HEK293T (cell line): ENCODE measurements around the gene AQP12A.
"Not testable (repeated sequence)": the region's sequence is repeated elsewhere in the genome, so short reads cannot be mapped to it uniquely, and the experiment has no call there.

Source experiments
- CTCF ChIA-PET: fragments of 350-600 bp; formaldehyde crosslinking; extraction: SDS; loops from one replicate; lab custom pipeline; 2021; ENCODE audit warnings: antibody characterized with exemption, inconsistent platforms; lab: Yijun Ruan, JAX
- POLR2A ChIA-PET: fragments of 350-600 bp; formaldehyde crosslinking; extraction: SDS; loops from one replicate; lab custom pipeline; 2020; ENCODE audit warnings: antibody characterized with exemption, inconsistent platforms; lab: Yijun Ruan, JAX
- DNase-seq: peaks from one replicate; pipeline ENCODE4 v3.0.0; 2012; ENCODE audit warnings: mixed read lengths; ENCODE audit errors: extremely low spot score
- ARNT ChIP-seq: fragments of 450-650 bp; IDR thresholded peaks from 2 replicates; pipeline ENCODE4 v1.6.1; 2017; ENCODE audit warnings: mild to moderate bottlenecking
- BHLHE40 ChIP-seq: fragments of 450-650 bp; IDR thresholded peaks from 2 replicates; pipeline ENCODE4 v1.6.1; 2016; ENCODE audit warnings: mild to moderate bottlenecking, moderate library complexity, borderline replicate concordance
- CTBP1 ChIP-seq: fragments of 450-650 bp; IDR thresholded peaks from 2 replicates; pipeline ENCODE4 v1.6.1; 2016; ENCODE audit warnings: borderline replicate concordance
- ELF4 ChIP-seq: fragments of 450-650 bp; IDR thresholded peaks from 2 replicates; pipeline ENCODE4 v1.6.1; 2017; ENCODE audit warnings: antibody characterized with exemption
- FOXA1 ChIP-seq: fragments of 450-650 bp; IDR thresholded peaks from 2 replicates; pipeline ENCODE4 v1.6.1; 2016; ENCODE audit warnings: mild to moderate bottlenecking
- FOXK2 ChIP-seq: fragments of 450-650 bp; IDR thresholded peaks from 2 replicates; pipeline ENCODE4 v1.6.1; 2016; ENCODE audit warnings: mild to moderate bottlenecking
- FOXM1 ChIP-seq: fragments of 450-650 bp; IDR thresholded peaks from 2 replicates; pipeline ENCODE4 v1.6.1; 2017; ENCODE audit warnings: mild to moderate bottlenecking, borderline replicate concordance
- HDGF ChIP-seq: fragments of 450-650 bp; IDR thresholded peaks from 2 replicates; pipeline ENCODE4 v1.6.1; 2017; ENCODE audit warnings: antibody characterized with exemption, borderline replicate concordance
- L3MBTL2 ChIP-seq: fragments of 450-650 bp; conservative IDR thresholded peaks from 2 replicates; pipeline ENCODE4 v1.6.1; 2016; ENCODE audit warnings: mild to moderate bottlenecking
- LEF1 ChIP-seq: fragments of 450-650 bp; IDR thresholded peaks from 2 replicates; pipeline ENCODE4 v1.6.1; 2017; ENCODE audit warnings: mild to moderate bottlenecking, borderline replicate concordance
- NFRKB ChIP-seq: fragments of 450-650 bp; IDR thresholded peaks from 2 replicates; pipeline ENCODE4 v1.6.1; 2016; ENCODE audit warnings: mild to moderate bottlenecking, moderate library complexity
- PKNOX1 ChIP-seq: fragments of 450-650 bp; IDR thresholded peaks from 2 replicates; pipeline ENCODE4 v1.6.1; 2016
- SP1 ChIP-seq: fragments of 450-650 bp; IDR thresholded peaks from 2 replicates; pipeline ENCODE4 v1.6.1; 2017
- SUZ12 ChIP-seq: fragments of 450-650 bp; IDR thresholded peaks from 2 replicates; pipeline ENCODE4 v1.6.1; 2016; ENCODE audit warnings: mild to moderate bottlenecking
- TARDBP ChIP-seq: fragments of 450-650 bp; IDR thresholded peaks from 2 replicates; pipeline ENCODE4 v1.6.1; 2016
- ZNF384 ChIP-seq: fragments of 450-650 bp; IDR thresholded peaks from 2 replicates; pipeline ENCODE4 v1.6.1; 2016

Gene AQP12A, protein sequence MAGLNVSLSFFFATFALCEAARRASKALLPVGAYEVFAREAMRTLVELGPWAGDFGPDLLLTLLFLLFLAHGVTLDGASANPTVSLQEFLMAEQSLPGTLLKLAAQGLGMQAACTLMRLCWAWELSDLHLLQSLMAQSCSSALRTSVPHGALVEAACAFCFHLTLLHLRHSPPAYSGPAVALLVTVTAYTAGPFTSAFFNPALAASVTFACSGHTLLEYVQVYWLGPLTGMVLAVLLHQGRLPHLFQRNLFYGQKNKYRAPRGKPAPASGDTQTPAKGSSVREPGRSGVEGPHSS

DNA sequence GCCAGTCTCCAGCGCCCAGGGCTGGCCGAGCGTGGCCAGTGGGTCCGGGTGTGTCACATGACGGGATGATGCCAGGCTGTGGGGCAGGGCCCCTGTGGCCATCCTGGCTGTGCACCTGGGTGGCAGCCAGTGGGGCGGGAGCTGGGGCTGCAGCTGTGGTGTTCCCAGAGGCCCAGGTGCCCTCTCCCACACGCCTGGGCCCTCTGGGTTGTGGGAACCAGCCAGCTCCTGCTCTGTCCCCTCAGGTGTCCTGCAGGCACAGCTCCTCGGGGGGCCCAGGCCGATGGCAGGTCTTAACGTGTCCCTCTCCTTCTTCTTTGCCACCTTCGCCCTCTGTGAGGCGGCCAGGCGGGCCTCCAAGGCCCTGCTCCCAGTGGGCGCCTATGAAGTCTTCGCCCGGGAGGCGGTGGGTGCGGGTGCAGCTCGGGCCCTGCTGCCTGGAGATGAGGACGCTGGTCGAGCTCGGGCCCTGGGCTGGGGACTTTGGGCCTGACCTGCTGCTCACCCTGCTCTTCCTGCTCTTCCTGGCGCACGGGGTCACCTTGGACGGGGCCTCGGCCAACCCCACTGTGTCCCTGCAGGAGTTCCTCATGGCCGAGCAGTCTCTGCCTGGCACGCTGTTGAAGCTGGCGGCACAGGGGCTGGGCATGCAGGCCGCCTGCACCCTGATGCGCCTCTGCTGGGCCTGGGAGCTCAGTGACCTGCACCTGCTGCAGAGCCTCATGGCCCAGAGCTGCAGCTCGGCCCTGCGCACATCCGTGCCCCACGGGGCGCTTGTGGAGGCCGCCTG lies at the start of gene AQP12A:
TSS of gene AQP12A (plus strand) at position 236 of the 790 bp plus-strand sequence. CDS start at position 284, 48 bp downstream.
- DNase-seq, POLR2A ChIA-PET, CTCF ChIA-PET: not testable (repeated sequence)

- TF ChIP-seq ELF4 (no peak), ZNF384 (no peak), SP1 (no peak), ARNT (no peak)
- ChIA-PET CTCF (no interaction called here), POLR2A (no interaction called here)
- DNase-seq = no peak
Observed at GRCh38 chr2:240642061-240642805, 49.4 kb upstream of the AQP12A start.

GRCh38 chr2:240642806-240643092 lies 48.9 kb upstream of the AQP12A start:
- POLR2A ChIA-PET = no interaction called here
- no peak for DNase-seq
- CTCF ChIA-PET = no interaction called here
- TF ChIP-seq HDGF = no peak
- no peak for TF ChIP-seq FOXK2
- TF ChIP-seq ARNT = no peak

- TF ChIP-seq FOXM1 = no peak
- TF ChIP-seq ARNT = no peak
- TF ChIP-seq FOXK2 = no peak
- no peak for TF ChIP-seq LEF1
- no peak for TF ChIP-seq SP1
- no peak for TF ChIP-seq ELF4
- ChIA-PET POLR2A (no interaction called here), CTCF (no interaction called here)
- no peak for DNase-seq
Observed at GRCh38 chr2:240643093-240643810, 48.4 kb upstream of the AQP12A start.

GRCh38 chr2:240643811-240644150 lies 47.9 kb upstream of the AQP12A start:
- CTCF ChIA-PET = no interaction called here

DNA sequence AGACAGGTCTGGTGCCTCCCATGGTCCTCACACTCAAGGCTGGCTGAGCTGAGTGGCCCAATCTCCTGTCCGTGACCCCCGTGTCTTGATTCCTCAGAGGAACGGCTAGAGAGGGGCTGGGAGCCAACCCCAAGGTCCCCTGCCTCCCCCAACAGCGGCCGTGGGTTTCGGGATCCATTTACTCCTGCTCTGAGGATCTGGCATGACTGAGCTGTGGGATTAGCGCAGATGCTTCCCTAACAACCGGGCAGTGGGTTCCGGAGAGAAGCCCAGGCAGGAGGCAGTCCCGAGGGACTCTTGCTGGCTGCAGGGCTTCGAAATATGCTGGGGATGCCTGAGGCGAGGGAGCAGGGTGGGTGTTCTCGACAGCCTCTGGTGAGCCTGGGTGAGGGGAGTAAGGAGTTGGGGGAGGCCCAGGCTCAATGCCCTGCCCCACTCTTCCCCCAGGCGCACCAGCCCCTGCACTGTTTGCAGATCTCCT lies 47.5 kb upstream of the AQP12A start:
- no peak for TF ChIP-seq ARNT
- no peak for TF ChIP-seq FOXA1
- TF ChIP-seq ZNF384 = no peak
- no peak for TF ChIP-seq TARDBP
- no peak for TF ChIP-seq FOXM1
- no peak for TF ChIP-seq SUZ12
- no peak for TF ChIP-seq NFRKB
- POLR2A ChIA-PET = no interaction called here
- CTCF ChIA-PET = no interaction called here
- DNase-seq = no peak

More at GRCh38 chr2:240643811-240644150, 47.9 kb upstream of the AQP12A start:
- no peak for DNase-seq
- POLR2A ChIA-PET = no interaction called here
- TF ChIP-seq SUZ12 (no peak), BHLHE40 (no peak), PKNOX1 (no peak), FOXK2 (no peak), TARDBP (no peak), NFRKB (no peak), ZNF384 (no peak), L3MBTL2 (no peak), SP1 (no peak), LEF1 (no peak), FOXA1 (no peak)

DNA sequence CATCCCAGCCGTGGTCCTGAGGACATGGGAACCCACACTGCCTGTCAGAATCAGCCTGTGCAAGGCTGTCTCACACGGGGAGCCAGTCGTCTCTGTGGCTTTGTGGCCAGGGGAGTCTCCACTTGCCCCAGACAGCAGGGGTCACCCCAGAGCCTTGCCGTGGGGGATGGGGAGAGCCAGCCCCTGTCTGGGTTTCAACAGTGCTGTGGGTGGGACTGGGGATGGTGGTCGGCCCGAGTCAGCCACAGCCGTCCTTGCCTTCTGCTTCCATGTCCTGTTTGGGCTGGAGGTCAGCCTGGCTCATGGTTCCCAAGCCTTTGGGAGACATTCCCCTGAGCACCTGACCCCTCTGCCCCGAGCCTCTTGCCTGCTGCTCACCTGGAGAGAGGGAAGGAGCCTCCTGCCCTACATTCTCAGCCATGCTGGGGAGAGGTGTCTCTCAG lies 46.8 kb upstream of the AQP12A start:
- DNase-seq = no peak
- ChIA-PET CTCF (no interaction called here), POLR2A (interaction anchor here (0.8 kb wide), 1 partner anchor 59 kb away, joined by 3 read pairs; the partner anchor contains the start of gene CAPN10)
- TF ChIP-seq CTBP1 = no peak
- no peak for TF ChIP-seq ARNT
- TF ChIP-seq L3MBTL2 = no peak
- TF ChIP-seq TARDBP = no peak
- no peak for TF ChIP-seq ZNF384

- POLR2A ChIA-PET = interaction anchor here (0.8 kb wide), 1 partner anchor 59 kb away, joined by 3 read pairs; the partner anchor contains the start of gene CAPN10
- CTCF ChIA-PET = no interaction called here
- DNase-seq = no peak
- no peak for TF ChIP-seq HDGF
- TF ChIP-seq ELF4 = no peak
- no peak for TF ChIP-seq FOXM1
- TF ChIP-seq BHLHE40 = no peak
- no peak for TF ChIP-seq SUZ12
- TF ChIP-seq LEF1 = no peak
- TF ChIP-seq FOXA1 = no peak
- no peak for TF ChIP-seq PKNOX1
- TF ChIP-seq L3MBTL2 = no peak
- TF ChIP-seq NFRKB = no peak
- TF ChIP-seq TARDBP = no peak
- TF ChIP-seq CTBP1 = no peak
Observed at GRCh38 chr2:240645346-240645745, 46.3 kb upstream of the AQP12A start.
